NCI-H446 treated with DMSO at 0.1 percent for 48 hours (cell line): ENCODE measurements around the gene ALDH5A1.
"Not testable (repeated sequence)": the region's sequence is repeated elsewhere in the genome, so short reads cannot be mapped to it uniquely, and the experiment has no call there.

Experiments used
- DNase-seq: peaks from one replicate; lab custom pipeline; 2025; lab: John Stamatoyannopoulos, UW

Gene ALDH5A1

DNA sequence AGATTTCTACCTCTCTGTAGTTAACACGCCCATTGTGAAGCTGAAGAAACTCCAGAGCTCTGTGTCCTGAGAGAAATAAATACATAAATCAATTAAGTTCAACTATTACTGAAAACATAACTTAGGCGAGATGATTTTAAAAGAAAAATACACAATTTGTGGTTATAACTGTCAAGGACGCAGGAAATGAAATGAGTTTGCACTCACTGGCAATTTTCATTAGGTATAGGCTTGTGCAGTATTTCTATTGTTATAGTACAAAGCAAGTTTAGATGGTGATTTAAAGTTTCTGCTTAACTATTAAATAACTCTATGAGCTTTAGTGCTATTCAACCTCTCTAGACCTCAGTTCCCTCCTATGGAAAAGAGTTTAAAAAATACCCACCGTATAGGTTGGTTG lies 8.7 kb upstream of the ALDH5A1 start:
- DNase-seq = no peak

DNA sequence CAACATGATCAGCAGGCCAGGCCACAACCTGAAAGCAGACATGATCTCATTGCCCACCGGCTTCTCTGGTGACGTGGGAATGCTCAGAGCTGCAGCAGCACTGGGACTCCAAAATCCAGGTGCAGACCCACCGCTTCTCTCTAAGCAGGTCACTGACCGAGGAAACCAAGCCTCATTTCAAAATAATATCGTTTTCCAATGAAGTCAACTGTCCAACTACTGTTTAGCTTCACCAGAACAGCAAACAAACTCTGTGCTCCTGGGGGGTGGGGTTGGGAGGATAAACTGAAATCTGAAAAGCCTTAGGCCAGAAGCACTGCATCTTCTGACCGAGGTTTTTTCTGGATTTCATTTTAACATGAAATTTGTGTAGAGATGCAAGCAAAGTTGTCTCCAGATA lies 5.3 kb upstream of the ALDH5A1 start, which contains the start of gene GPLD1:
TSS of gene GPLD1 (minus strand) at position 109 of the 400 bp plus-strand sequence. CDS start at position 42, 67 bp downstream.
- DNase-seq = no peak

DNA sequence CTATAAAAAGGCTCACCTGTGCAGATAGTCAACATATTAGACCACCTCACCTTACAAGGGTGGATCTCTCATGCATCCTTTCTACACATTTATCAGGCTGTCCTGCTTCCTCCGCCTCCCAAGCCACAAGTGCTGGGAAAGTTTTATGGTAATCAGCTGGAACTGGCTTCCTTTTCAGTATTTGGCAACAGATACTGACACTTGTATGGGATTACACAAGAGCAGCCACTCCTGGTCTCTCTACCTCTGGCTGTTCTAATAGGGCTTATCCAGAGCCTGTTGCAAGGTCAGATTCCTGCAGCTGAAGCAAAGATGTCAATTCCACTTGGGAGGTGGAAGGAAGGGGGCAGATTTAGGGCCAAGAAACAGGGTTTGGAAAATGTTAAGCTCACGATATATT lies 4.9 kb upstream of the ALDH5A1 start:
- no peak for DNase-seq

DNA sequence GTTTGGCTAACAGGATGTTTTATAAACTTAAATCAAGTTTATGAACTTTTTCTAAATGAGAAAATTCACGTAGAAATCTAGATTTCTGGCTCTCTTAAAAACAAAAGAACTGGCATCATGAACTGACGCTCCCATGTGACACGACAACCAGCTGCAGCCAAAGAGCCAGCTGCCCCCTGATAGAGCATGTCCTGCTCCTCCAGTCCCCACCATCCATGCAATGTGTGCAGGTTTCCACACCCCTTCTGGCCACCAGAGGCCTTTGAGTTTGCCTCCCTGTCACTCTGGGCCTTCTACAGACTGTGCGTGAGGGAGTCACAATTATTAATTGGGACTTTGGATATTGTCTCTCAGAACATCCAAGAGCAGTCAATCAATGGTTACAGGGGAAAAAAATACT lies 3.8 kb upstream of the ALDH5A1 start:
- DNase-seq = no peak

DNA sequence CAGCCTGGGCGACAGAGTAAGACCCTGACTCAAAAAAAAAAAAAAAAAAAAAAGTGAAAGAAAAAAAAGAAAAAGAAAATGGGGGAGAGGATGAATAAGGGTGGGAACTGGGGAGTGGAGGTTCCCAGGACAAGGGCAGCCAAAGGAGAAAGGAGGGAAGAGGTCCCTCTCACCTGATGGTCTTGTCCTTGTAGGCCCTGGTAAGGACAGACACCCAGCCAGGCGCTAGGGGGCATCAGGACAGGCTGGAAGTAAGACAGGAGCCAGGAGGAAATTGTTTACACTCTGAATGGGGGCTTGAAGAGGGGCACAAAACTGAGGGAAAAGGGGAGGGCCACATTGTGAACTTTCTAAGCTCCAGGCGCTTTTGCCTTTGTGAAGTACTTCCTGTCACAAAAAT lies 2.3 kb upstream of the ALDH5A1 start:
- DNase-seq = no peak

DNA sequence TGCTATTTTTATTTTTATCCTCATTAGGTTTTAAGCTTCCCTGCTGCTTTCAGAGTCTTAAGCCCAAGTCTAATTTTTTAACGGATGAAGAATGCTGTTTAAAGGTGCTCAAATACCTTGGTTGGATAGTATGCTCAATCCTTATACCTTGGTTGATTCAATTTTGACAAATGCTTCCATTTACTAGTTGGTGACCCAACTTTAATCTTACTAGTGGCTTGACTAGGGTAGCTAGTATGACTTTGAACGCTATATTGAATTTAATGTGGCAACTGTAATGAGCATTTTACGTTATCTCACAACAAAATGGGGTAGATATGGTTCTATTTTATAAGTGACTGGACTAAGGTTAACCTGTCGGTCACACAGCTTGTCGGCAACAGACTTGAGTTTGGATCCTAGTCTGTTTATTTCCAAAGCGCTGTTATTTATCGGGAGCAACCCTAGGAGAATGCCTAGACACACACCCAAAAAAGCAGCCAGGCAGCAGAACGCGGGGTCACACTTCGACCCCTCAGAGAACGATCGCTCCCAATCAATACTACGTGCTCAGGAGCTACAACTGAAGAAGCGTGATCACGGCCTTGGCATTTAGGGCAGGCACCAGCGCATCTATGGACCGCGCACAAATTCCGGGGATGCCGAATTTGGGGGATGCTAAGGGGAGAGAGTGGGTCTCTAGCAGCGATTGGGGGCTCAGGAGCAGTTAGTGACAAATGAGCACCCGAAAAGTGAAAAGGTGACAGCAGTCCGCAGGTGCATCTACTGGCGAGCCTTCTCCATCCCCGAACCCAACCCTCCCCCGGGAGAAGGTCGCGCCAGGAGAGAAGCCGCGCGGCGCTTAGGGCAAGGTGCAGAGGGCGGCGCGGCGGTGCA lies 586 bp upstream of the ALDH5A1 start:
- no peak for DNase-seq

DNA sequence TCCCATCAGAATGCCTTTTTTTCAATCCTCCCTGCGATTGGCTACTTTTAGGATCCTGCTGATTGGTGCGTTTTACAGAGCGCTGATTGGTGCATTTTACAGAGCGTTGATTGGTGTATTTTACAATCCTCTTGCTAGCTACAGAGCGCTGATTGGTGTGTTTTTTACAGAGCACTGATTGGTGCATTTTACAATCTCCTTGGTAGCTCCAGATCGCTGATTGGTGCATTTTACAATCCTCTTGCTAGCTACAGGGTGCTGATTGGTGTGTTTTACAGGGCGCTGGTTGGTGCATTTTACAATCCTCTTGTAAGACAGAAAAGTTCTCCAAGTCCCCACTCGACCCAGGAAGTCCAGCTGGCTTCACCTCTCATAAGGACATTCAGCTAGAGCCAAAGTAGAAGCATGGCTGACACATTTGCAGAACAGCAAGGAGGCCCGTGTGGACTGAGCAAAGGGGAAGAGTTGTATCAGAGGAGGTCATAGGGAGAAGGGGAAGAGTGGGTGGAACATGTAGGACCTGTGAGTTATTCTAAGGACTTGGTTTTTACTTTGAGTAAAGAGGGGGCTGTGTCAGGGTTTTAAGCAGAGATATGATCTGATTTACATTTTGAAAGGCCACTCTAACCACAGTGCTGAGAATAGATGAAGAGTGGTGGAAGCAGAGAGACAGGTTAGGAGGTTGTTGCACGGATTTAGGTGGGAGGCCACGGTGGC lies 2.6 kb downstream of the ALDH5A1 start:
- DNase-seq = no peak

DNA sequence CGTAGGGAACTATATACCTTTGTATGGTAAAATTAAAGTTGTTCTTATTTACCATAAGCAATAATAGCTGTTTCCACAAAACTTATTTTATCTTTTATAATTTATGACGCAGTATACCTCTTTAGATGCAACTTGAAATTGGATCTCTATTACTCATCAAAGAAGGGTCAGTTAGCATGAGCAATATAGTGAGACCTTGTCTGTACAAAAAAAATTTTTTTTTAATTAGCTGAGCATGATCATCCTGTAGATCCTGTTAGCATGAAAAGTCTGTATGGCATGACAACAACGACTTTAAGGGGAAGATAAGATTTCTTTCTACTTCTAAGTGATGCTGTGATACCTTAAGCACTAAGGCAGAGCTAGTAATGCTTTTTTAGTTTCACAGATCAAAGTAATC lies 5.9 kb downstream of the ALDH5A1 start:
- DNase-seq = no peak

DNA sequence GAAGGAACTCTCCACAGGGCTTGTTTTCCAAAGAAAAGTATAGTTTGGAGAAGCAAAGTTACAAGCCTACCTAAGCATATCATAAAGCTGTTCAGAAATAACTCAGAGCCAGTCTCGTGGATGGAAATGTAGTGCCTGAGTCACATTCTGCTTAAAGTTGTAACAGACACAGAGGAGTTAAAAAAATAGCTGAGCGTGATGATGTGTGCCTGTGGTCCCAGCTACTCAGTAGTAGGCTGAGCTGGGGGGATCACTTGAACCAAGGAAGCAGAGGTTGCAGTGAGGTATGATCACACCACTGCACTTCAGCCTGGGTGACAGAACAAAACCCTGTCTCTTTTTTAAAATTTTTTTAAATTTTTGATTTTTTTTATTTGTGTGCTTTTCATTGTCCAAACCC lies 6.6 kb downstream of the ALDH5A1 start:
- no peak for DNase-seq

DNA sequence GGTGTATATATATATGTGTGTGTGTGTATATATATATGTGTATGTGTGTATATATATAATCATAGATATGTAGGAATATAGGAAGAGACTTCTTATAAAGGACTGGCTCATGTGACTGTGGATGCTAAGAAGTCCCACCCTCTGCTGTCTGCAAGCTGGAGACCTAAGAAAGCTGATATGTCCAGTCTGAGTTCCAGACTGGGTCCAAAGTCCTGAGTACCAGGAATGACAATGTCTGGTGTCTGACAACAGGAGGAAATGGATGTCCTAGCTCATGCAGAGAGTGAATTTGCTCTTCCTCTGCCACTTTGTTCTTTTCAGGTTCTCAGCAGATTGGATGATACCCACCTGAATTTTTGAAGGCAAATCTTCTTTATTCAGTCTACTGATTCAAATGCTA lies 7.1 kb downstream of the ALDH5A1 start:
- no peak for DNase-seq

DNA sequence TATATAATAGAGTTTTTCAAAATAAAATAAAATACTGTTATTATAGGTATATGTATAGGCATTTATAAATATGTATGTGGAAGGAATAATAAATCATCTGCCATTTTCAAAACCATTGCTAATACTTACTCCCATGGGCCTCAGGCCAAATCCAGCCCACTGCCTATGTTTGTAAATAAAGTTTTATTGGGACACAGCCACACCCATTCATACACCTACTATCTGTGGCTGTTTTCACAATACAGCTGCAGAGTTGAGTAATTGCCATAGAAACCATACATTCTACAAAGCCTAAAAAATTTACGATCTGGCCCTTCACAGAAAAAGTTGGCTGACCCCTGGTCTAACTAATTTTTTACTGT lies 9.5 kb downstream of the ALDH5A1 start:
- no peak for DNase-seq

DNA sequence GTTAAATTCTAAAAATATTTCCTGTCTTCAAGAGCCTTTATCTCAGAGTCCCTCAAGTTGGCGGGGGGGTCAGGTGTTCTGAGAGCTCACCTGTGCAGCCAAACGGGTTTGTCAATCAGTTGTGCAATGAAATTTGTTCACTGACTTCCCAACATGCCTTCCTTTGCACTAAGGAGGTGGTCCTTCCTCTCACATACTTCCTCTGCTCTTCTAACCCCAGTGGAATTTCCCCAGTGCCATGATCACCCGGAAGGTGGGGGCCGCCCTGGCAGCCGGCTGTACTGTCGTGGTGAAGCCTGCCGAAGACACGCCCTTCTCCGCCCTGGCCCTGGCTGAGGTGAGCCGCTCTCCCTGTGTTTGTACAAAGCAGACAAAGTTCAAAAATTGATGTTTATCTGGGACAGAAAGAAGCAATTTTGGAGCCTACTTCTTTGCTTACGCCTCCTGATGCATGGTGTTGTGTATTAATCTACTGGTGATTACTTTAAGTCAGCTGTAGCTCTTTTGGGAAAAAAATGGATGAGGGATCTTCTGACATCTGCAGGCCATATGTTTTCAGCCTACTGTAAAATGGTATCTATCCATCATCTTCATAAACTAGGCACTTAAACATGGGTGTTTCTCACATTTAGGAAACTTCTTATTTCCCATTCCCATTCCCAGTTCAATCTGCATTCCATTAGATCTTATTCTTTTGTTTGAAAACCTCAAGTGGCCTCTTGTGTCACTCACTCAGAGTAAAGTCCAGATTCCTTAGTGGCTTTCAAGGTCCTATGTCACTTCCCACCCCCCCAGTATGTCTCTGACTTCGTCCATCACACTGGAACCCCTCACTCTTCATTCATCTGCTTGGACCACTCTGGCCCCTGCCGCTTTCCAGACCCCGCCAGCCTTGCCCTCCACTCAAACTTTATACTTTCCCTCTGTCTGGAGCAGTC lies 10.1 kb downstream of the ALDH5A1 start:
- DNase-seq = no peak

DNA sequence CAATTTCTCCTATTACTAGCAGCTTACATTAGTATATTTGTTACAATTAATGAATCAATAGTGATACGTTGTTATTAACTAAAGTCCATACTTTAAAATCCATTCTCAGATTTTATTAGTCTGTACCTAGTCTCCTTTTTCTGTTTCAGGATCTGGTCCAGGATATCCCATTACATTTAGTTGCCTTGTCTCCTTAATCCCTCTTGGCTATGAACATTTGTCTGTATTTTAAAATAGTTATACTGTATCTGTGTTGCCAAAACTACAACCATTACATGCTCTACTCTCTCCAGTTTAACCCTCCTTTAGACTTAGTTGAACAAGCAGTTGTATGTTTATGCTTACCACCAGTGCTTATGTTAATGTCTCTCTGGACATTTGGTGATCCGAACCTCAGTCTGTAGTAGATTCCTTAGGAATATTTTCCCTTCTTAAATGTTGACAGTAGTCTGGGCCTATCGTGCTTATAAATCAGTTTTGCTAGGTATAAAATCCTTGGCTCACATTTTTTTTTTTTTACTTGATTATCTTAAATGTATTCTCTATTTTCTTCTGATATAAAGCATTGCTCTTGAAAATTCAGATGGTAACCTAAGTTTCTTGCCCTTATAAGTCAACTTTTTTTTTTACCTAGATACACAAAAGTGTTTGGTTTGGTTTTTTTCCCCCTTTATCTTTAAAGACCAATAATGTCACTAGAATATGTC lies 12.2 kb downstream of the ALDH5A1 start:
- no peak for DNase-seq

DNA sequence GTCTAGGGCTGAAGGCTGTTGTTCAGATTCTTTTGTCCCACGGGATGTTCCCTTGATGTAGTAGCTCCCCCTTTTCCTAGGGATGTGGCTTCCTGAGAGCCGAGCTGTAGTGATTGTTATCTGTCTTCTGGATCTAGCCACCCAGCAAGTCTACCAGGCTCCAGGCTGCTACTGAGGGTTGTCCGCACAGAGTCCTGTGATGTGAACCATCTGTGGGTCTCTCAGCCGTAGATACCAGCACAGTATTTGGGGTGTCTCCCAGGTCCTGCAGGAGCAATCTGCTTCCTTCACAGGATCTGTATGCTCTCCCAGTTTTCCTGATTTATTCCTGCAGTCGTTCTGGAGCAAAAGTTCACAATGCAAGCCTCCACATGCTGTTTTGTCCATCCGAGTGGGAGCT lies 17.2 kb downstream of the ALDH5A1 start:
- not testable (repeated sequence) for DNase-seq

DNA sequence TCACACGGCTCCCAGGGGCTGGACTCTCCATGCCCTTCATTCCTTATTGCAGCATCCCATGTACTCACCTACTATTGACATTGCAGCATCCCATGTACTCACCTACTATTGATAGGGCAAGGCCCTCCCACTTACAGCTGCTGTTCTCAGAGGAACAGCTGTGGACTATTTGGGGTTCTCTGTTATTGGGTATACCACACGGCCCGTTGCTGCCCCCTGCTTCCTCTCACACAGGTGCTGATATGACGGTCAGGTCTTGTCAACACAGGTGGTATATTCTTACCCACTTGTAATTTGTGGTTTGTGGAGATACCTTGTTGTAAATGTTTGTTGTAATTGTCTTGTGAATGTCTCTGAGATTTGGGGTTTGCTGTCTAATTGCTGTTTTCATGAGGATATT lies 18.8 kb downstream of the ALDH5A1 start:
- DNase-seq = no peak

DNA sequence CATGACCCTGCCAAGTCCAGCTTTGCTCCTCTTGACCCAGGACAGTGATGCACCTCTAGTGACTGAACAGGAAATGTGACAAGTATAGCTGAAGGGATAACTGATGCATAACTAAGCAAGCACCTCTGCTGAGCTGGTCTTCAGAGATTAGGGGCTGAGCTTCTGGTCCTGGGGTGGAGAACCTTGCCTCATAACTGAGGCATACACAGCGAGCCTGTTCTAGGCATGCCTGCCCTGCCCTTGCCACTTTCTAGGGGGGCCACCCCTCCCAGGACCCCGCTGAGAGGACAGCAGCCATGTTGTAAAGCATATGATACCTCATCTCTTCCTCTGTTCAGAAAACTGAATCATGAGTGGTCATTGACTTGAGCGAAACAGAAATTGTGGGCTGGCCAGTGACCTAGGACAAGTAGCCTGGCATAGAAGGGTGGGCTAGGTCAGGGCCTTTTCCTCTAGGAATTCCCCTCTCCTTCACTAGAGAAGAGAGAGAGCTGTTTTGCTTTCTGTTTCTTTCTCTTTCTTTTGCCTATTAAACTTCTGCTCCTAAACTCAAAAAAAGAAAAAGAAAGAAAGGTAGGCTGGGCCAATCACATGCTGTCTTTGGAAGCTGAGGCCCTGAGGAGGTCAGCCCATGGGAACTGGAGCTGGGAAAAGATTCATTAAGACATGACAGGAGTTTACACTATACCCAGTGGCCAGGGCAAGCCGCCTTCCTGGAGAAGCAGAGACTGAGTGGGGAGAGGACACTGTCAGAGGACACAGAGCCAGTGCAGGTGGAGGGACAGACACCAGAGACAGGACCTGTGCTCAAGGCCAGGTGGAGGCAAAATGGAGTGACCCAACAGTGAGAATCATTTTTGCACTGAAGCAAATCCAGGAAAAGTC lies 23.1 kb downstream of the ALDH5A1 start:
- DNase-seq = no peak

DNA sequence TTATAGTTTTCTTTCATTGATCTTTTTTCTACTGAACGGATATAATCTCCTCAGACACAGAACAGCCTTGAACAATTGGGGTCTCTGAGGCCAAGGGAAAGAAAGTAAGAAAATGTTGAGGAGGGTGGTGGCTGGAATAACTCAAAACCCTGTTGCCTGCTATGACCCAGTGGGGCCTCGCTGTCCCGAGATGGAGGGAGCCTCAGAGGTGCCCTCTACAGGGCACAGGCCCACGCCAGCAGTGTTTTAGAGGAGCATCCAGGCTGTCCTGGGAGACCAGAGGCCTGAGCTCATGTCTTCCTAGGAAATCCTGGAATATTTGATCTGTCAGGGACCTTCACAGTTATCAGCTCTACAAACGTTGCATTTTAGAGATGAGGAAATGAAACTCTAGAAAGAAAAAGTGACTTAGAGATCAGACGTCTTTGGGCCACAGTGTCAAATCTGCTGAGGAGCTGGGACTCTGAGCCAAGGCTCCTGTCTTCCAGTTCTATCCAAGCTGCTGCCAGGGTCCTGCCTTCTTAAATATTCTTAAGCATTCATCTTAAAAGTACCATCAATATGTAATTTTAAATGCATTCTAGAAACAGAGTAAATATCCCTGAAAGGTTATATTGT lies 26.3 kb downstream of the ALDH5A1 start:
- peak; percentile 1 for DNase-seq

DNA sequence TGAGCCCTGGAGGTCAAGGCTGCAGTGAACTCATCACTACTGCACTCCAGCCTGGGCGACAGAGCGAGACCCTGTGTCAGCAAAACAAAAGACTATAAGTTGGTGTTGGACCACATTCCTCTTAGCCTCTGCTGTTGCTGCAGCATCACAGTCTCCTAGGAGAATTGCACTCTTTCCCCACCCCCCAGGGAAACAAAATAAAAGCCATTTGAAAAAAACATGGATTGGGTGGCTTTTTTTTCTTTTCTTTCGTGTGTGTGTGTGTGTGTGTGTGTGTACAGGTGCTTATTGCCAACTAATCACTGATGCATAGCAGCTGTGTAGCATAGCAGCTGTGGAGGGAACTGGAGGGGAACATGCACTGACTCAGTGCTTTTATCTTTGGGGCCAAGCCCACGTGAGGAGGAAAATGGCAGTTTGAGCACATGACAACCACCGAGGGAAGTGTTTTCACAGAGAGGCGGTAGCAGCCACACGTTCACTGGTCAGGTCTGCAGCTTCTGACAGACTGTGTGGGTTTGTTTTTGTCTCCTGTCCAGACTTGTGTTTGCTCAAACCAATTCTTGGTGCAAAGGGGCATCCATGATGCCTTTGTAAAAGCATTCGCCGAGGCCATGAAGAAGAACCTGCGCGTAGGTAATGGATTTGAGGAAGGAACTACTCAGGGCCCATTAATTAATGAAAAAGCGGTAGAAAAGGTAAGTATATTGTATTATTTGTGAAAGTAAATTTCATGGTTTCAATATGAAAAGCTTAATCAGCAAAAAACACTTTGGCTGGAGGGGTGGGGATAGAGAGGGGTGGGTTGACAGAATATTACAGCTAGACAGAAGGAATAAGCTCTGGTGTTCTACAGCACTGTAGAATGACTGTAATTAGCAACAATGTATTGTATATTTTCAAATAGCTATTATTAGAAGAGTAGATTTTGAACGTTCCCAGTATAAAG lies 27.7 kb downstream of the ALDH5A1 start:
- DNase-seq = peak; percentile 36

DNA sequence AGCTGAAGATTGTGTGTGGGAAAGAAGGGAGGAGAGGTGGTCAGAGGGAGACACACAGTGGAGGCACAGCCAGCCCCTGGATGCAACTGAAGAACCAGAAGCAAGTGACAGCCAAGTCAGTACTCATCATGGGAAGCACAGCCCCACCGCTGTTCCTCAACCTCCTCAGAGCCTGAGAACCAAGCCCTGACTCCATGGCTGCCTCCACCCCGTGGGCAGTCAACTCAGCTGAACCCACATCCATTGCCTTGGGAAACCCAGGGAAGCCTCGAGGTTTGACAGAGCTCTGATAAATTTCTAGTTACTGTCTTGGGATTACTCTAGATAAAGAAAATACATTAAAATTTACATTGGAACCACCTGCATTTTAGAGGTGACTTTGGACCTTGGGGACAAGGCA lies 29.6 kb downstream of the ALDH5A1 start:
- no peak for DNase-seq
